Activated effector memory CD4-positive, alpha-beta T cell treated with anti-CD3 and anti-CD28 coated beads, Interleukin-2, amount 50 U/mL, for 16 hours (primary cell): ENCODE measurements around the gene DYNC2I2.

Source experiments
- DNase-seq: peaks from one replicate; pipeline ENCODE4 v3.0.0-alpha.2; 2020

The DYNC2I2 gene

DNA sequence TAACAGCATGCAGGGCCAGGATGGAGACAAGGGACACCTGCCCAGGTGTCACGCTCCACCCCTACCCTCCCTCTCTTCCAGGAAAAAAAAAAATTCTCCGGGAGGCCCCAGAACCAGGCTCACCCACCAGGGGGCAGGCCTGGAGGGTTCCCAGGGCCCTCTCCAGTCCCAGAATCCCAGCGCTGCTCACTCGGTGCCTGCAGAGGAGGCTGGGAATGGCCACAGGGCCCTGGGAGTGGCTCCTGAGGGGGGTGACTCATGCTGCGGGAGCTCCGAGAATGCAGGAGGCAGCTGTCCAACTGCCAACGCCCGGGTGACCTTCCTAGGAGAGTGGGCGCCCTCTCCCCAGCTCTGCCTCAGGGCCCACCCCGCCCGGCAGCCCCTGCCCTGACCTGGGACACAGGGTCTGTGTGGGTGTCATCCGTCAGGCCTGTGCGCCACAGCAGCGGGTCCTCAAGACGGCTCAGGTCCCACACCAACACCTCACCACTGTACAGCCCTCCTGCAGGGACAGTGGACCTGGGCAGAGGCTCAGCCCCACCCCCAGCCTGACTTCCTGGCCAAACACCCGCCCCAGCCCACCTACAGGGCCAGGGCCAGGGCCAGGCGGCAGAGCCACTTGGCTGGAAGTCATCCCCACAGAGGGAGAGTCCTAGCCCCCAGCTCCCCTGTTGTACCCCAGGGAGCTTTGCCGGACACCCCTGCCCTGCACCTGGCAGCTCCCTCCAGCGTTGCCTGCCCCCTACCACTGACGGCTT, 21.2 kb downstream of the DYNC2I2 start:
- no peak for DNase-seq

DNA sequence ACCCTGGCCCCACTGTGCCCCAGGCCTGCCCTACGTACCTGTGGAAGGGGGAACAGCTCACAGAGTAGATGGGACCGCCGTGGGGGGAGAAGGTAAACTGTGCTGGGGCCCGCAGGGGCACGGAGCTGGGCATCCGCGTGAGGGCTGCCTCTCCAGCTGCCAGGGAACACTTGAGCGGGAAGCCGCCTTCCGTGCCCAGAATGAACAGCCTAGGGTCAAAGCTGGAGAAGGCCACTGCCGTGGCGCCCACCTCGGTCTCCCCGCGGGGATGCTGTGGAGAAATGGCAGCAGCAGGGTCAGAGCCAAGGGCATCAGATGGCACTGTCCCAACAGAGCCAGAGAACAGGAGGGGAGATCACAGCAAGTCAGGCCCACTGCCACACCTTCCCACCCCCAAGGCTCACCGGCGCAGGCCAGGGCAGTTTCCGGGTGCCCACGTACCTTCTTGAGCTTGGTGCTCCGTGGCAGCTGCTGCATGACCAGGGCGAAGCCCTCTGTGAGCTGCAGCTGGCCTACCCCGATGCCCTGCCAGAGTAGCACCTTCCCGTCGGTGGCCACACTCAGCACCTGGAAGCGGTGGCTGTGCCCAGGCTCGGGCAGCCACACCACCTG, 21.9 kb downstream of the DYNC2I2 start:
- DNase-seq, result no peak

DNA sequence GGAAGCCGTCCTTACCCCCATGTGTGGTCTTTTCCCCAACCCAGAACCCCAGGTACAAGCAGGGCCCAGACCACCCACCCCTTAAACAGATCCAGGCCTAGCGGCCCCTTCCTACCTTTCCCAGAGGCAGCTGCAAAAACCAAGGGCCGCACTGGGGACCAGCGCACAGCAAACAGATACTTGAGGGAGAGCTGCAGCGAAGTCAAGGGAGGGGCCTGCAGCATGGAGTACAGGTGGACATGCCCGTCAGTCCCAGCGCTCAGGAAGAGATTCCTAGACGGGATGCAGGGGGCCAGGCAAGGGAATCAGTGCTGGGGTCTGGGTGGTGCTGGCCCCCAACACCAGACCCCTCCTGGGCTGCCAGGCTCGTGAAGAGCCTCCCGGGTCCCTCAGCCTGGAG, 22.5 kb downstream of the DYNC2I2 start:
- no peak for DNase-seq

DNA sequence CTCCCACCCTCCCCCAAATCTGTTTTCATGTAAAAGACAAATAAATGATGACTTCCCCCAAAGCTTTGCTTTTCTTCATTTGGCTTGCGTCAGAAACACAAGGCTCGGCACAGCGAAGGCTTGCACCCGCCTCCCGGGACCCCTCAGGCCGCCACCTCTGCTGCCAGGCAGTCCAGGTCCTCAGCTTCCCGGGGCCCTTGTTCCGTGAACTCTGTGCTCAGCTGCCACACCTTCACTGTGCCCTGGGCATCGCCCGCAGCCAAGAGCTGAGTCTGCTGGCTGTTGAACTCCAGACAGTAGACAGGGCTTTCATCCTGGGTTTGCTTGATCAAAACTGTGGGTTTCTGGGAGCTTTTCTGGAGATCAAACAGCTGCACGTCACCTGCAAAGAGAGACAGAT, 23.0 kb downstream of the DYNC2I2 start:
- no peak for DNase-seq

DNA sequence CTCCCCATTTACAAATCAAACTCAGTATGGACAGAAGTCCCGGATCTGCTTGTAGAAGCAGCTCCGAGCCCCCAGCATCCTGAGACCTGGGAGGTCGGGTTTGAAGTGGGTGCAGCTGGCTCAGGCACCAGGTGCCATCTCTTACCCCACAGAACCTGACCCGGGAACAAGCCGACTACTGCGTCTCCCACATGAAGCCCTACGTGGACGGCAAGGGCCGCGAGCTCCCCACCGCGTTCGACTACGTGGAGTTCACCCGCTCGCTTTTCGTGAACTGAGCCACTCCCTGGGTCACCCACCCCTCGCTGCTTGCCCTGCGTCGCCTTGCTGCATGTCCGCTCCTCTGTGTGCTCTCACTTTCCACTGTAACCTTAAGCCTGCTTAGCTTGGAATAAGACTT, 23.6 kb downstream of the DYNC2I2 start:
- no peak for DNase-seq

DNA sequence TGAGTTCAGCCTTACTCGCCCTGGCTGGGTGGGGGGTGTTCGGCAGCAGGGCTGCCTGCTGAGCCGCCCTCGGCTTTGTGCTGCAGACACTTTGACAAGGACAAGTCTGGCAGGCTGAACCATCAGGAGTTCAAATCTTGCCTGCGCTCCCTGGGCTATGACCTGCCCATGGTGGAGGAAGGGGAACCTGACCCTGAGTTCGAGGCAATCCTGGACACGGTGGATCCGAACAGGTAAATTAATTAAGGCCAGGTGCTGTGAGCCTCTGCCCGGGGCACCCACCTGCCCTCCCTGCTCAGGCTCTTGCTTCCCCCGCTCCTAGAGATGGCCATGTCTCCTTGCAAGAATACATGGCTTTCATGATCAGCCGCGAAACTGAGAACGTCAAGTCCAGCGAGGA, 24.2 kb downstream of the DYNC2I2 start:
- DNase-seq, result no peak

DNA sequence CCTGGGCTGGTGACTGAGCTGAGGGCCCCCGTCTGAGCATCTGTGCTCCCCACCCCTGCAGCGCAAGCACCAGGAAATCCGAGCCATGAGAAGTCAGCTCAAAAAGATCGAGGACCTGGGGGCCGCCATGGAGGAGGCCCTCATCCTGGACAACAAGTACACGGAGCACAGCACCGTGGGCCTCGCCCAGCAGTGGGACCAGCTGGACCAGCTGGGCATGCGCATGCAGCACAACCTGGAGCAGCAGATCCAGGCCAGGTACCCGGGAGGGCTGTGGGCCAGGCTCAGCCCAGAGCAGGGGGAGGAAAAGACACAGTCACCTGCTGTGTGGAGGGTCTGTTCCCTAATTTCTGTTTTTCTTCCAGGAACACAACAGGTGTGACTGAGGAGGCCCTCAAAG, 24.6 kb downstream of the DYNC2I2 start:
- DNase-seq, result no peak

DNA sequence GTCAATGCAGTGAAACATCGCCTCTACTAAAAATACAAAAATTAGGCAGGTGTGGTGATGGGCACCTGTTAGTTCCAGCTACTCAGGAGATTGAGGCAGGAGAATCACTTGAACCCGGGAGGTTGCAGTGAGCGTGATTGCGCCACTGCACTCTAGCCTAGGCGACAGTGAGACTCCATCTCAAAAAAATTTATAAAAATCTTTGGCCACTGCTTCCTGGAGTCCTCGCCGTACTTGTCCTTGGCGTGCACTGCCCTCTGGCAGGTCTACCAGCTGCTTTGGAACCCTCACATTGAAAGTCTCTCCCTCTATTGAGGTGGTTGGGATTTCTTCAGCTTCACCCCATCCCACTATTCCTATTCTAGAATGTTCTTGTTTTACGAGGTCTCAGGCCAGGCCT, 25.0 kb downstream of the DYNC2I2 start:
- no peak for DNase-seq

GRCh38 chr9:128629852-128630545, 26.6 kb downstream of the DYNC2I2 start:
- DNase-seq, result no peak

- DNase-seq, result no peak
Measured at GRCh38 chr9:128629136-128629535, 27.5 kb downstream of the DYNC2I2 start.

- DNase-seq, result no peak
Measured at GRCh38 chr9:128628471-128629048, 28.1 kb downstream of the DYNC2I2 start.

GRCh38 chr9:128627906-128628305, 28.7 kb downstream of the DYNC2I2 start:
- DNase-seq, result no peak

GRCh38 chr9:128627127-128627715, 29.4 kb downstream of the DYNC2I2 start:
- no peak for DNase-seq

- no peak for DNase-seq
Measured at GRCh38 chr9:128626181-128626580, 30.5 kb downstream of the DYNC2I2 start.

GRCh38 chr9:128625391-128626146, 31.1 kb downstream of the DYNC2I2 start:
- no peak for DNase-seq

GRCh38 chr9:128624566-128624965, 32.1 kb downstream of the DYNC2I2 start:
- no peak for DNase-seq

GRCh38 chr9:128621730-128622455, 34.8 kb downstream of the DYNC2I2 start:
- no peak for DNase-seq

- no peak for DNase-seq
Measured at GRCh38 chr9:128619779-128620178, 36.9 kb downstream of the DYNC2I2 start.

DNA sequence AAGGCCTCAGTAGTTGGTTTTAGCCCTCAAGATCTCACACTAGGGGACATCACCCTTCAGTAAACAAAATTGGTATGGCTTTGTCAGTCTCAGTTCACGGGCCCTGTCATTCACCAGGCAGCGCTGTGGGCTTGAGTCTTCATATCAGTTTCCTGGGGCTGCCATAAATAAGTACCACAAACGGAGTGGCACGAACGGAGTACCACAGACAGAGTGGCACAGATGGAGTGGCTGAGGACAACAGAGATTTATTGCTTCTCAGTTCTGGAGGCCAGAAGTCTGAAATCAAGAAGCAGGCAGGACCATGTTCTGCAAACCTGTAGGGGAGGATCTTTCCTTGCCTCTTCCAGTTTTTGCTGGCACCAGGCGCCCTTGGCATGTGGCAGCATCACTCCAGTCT, 37.5 kb downstream of the DYNC2I2 start:
- no peak for DNase-seq

DNA sequence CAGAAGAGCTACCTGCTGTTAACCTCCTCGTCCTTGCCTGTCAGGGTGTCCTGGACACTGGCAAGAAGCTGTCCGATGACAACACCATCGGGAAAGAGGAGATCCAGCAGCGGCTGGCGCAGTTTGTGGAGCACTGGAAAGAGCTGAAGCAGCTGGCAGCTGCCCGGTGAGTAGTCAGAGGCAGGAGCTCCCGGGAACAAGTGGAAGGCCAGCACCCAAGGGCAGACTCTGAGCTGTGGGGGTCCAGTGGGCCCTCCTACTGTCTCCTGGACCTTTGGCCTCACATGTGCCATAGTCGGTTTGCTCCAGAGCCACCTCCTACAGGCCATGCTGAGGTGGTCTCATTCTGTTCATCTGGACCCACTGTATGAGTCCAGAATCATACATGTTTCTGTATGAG, 38.7 kb downstream of the DYNC2I2 start:
- no peak for DNase-seq

DNA sequence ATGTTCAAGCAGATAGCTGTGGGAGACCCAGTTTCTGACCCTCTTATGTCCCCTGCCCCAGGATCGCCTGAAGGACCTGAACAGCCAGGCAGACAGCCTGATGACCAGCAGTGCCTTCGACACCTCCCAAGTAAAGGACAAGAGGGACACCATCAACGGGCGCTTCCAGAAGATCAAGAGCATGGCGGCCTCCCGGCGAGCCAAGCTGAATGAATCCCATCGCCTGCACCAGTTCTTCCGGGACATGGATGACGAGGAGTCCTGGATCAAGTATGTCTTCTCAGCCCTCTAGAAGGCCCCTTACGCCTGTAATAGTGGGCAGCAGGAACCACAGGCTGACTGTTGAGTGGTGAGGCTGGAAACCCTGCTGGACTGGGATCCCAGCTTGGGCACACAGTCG, 41.1 kb downstream of the DYNC2I2 start:
- no peak for DNase-seq

- DNase-seq, result no peak
Measured at GRCh38 chr9:128614728-128615127, 41.9 kb downstream of the DYNC2I2 start.
